LHCN-M2 (cell line): Measurements from ENCODE around the gene TPSAB1. TPM values are rescaled to one million over a fixed set of nuclear protein-coding genes. Genes with fewer than 3 reads are reported as not detected.
"Not testable (repeated sequence)": the region's sequence is repeated elsewhere in the genome, so short reads cannot be mapped to it uniquely, and the experiment has no call there.

Source experiments
- DNase-seq: peaks from one replicate; pipeline ENCODE4 v3.0.0-alpha.2; 2012; ENCODE audit warnings: low read depth
- polyA plus RNA-seq: library from polyadenylated mRNA; unstranded; fragments of >200 nt; gene quantifications from one replicate; pipeline ENCODE4 v1.2.1, GENCODE V29; 2012; ENCODE audit warnings: missing spikeins
- total RNA-seq: library from RNA; depleted of rRNA; stranded (reverse); fragments of >200 nt; gene quantifications from 2 replicates; pipeline ENCODE4 v1.2.3, GENCODE V29; 2014; rRNA removed

The TPSAB1 gene
- not detected in 2 replicates for total RNA-seq
- not detected for polyA plus RNA-seq

GRCh38 chr16:1240436-1240835 lies at the start of gene TPSAB1:
TPSAB1 (plus strand) TSS chr16:1240705; CDS start chr16:1240939, 234 bp downstream.
- DNase-seq: not testable (repeated sequence)

GRCh38 chr16:1190789-1191188 lies 49.7 kb upstream of the TPSAB1 start:
- DNase-seq: not testable (repeated sequence)

GRCh38 chr16:1192384-1193073 lies 48.0 kb upstream of the TPSAB1 start:
- no peak for DNase-seq

- no peak for DNase-seq
Measured at GRCh38 chr16:1193143-1193824, 47.2 kb upstream of the TPSAB1 start.

- DNase-seq: no peak
Measured at GRCh38 chr16:1193825-1194581, 46.5 kb upstream of the TPSAB1 start.

GRCh38 chr16:1194665-1195392 lies 45.7 kb upstream of the TPSAB1 start:
- DNase-seq: no peak

GRCh38 chr16:1195393-1195666 lies 45.2 kb upstream of the TPSAB1 start:
- no peak for DNase-seq

- no peak for DNase-seq
Measured at GRCh38 chr16:1196494-1196893, 44.0 kb upstream of the TPSAB1 start.

- no peak for DNase-seq
Measured at GRCh38 chr16:1197237-1197866, 43.2 kb upstream of the TPSAB1 start.

- DNase-seq: no peak
Measured at GRCh38 chr16:1198194-1198593, 42.3 kb upstream of the TPSAB1 start.

- DNase-seq: not testable (repeated sequence)
Measured at GRCh38 chr16:1198671-1199346, 41.7 kb upstream of the TPSAB1 start.

GRCh38 chr16:1199347-1200013 lies 41.0 kb upstream of the TPSAB1 start:
- DNase-seq: no peak

GRCh38 chr16:1200014-1200627 lies 40.4 kb upstream of the TPSAB1 start:
- DNase-seq: no peak

GRCh38 chr16:1201444-1201843 lies 39.1 kb upstream of the TPSAB1 start:
- no peak for DNase-seq

- no peak for DNase-seq
Measured at GRCh38 chr16:1202274-1202673, 38.2 kb upstream of the TPSAB1 start.

GRCh38 chr16:1204933-1205332 lies 35.6 kb upstream of the TPSAB1 start:
- no peak for DNase-seq

GRCh38 chr16:1206326-1206725 lies 34.2 kb upstream of the TPSAB1 start:
- DNase-seq: no peak

- no peak for DNase-seq
Measured at GRCh38 chr16:1206786-1207185, 33.7 kb upstream of the TPSAB1 start.

- no peak for DNase-seq
Measured at GRCh38 chr16:1208239-1208830, 32.2 kb upstream of the TPSAB1 start.
